Ovary (tissue), 9 donors: ENCODE measurements around the gene DAB2IP. TPM values are rescaled to one million over a fixed set of nuclear protein-coding genes. Genes with fewer than 3 reads are reported as not detected.
A peak's percentile ranks its signal among the peaks of the same experiment; 100 is the strongest.

Source experiments
- DNase-seq, 5 donors: peaks; one replicate each; pipeline ENCODE4 v3.0.0-alpha.2; 2019 to 2020
- H3K27ac ChIP-seq, 2 donors: fragments of 200-600 bp; one replicate each; pipeline versions ENCODE4 v1.5.1 to v1.8.0; 2019 to 2022
- H3K27me3 ChIP-seq: fragments of 200-600 bp; one replicate; pipeline ENCODE4 v1.8.0; 2022
- H3K36me3 ChIP-seq: fragments of 200-600 bp; sonication (generic); one replicate; pipeline ENCODE4 v1.5.1; 2019
- H3K4me1 ChIP-seq: one replicate; pipeline ENCODE4 v1.8.1; 2013; ENCODE audit warnings: mild to moderate bottlenecking, moderate library complexity; ENCODE audit not compliant: insufficient read depth
- H3K4me3 ChIP-seq: fragments of 200-600 bp; sonication (generic); one replicate; pipeline ENCODE4 v1.5.1; 2017
- H3K9me3 ChIP-seq, 2 donors: fragments of 200-600 bp in 1 of 2; sonication (generic) in 1 of 2; one replicate each; pipeline versions ENCODE4 v1.5.1 to v1.8.1; 2013 to 2019; ENCODE audit warnings: mild to moderate bottlenecking in 1 of 2, moderate library complexity in 1 of 2
- EP300 ChIP-seq: sonication (generic); formaldehyde crosslinking; IDR thresholded peaks from one replicate; pipeline ENCODE4 v1.6.1; 2017; ENCODE audit warnings: antibody characterized with exemption
- POLR2A ChIP-seq: fragments of 450-650 bp; IDR thresholded peaks from one replicate; pipeline ENCODE4 v1.6.1; 2017; ENCODE audit warnings: antibody characterized with exemption, mild to moderate bottlenecking, moderate library complexity
- WGBS, 3 donors: extraction: QIAGEN DNeasy Blood & Tissue Kit in 1 of 3; methylation state at CpG; one replicate each; pipeline versions ENCODE4 v1.1.5 to v1.1.7; 2013 to 2017; 5-methylcytosine and 5-hydroxymethylcytosine counted together
- intact Hi-C, 4 donors: fragments of 100-400 bp; cut with DNase I; formaldehyde crosslinking; loops; one replicate each; pipeline versions ENCODE4 v1.11.0 to v1.15.1; 2022 to 2023
- polyA plus RNA-seq, 2 donors: library from polyadenylated mRNA; stranded (reverse); fragments of 200-250 nt in 1 of 2; fragments of 350-450 nt in 1 of 2; fragmentation: Illumina TruSeq in 1 of 2; extraction: RNeasy Lipid Tissue Mini Kit (QIAGEN cat#74804) in 1 of 2; gene quantifications; one replicate each; pipeline ENCODE4 v1.2.3, GENCODE V29; 2013 to 2014
- total RNA-seq, 7 donors: library from RNA; depleted of rRNA in 2 of 7; stranded (reverse); fragments of >200 nt in 2 of 7; fragmentation: NEBNext Ultra II Directional in 3 of 7; extraction: Animal tissue kit (Norgen Biotek cat#: 25700) in 3 of 7; gene quantifications; one replicate each; pipeline versions ENCODE4 v1.1.0 to v1.2.4, GENCODE V29; 2016 to 2023
- TF ChIP-seq, protein P1 (sequence below), 3 donors: fragments of 450-650 bp in 2 of 3; fragments of 200-600 bp in 1 of 3; IDR thresholded peaks; one replicate each; pipeline versions ENCODE4 v1.5.1 to v1.8.0; 2016 to 2022; ENCODE audit warnings: antibody characterized with exemption in 3 of 3, mild to moderate bottlenecking in 1 of 3
- donor health status: DM: no; HTN: no; CAD: no; lungs with moderate emphysema.
- donor health status: DM: no; HTN: no; CAD: no.
- donor health status: Bipolar disorder and iron deficiency.
- donor health status: DM: yes; HTN: yes; CAD: no.
- donor health status: DM: no; HTN: no; CAD: no.
- donor health status: DM: yes; HTN: yes; CAD: no.

Gene DAB2IP
- total and polyA plus RNA-seq, 9 donors = 9.3 to 95.0 (median 70.6) TPM

DNA sequence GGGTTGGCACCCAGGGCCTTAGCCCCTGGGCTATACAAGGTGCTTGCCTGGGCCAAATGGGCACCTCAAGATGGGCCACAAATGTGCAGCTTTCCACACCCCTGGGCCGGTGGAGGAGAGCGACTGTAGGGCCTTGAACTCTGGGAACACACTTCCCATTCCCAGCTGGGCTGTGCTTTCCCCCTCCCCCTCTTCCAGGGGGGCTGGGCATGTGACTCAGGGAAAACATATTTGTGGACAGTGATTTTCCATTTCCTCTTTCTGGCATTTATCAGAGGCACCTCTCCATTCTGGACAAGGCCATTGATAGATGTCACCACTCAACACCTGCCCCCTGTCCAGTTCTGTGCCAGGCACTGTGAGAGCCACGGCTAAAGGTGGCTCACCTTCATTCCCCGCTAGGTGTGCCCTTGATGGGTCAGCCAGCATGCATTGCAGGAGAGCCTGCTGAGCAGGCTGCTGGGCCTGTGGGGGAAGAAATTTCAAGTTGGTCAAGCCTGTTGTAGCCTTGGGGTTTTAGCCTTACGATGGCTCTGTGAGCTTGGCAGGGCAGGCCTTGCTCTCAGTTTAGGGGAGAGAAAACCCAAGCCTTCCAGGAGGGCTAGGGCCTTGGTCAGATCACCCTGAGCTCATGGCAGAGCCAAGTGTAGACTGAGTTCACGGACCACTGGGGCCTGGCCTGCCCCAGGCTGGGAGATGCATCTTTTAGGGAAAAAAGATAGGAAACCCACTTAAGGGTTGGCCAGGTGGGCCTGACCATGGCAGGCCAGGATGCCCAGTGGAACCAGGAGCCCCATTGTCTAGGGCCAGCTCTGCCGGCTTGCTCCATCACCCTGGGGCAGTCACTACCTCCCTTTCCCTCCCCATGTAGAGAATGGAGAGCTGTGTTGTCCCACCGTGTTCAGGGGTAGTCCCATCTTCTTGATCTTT is 113.9 kb downstream of the DAB2IP start:
- DNase-seq = peak; percentile 84 to 89 (median 86)

DNA sequence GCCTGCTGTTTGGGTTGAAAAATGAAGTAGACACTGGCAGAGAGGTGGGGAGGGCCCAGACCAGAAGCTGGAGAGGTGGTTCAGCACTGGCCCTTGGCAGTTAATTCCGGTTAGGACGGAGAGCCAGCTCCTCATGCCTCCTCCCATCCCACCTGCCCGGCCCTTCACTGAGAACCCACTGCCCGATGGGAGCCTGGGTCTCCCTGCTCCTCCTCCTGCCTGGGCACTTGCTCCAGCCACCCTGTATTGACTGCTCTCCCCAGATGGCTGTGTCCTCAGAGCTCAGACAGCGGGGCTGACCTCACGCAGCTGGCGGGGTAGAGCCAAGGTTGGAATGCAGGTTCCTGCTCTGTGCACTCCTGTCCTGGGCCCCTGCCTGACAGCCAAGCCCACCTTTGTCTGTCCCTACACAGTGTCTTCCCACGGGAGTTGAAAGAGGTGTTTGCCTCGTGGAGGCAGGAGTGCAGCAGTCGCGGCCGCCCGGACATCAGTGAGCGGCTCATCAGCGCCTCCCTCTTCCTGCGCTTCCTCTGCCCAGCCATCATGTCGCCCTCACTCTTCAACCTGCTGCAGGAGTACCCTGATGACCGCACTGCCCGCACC is 114.7 kb downstream of the DAB2IP start:
- Histone ChIP-seq H3K9me3 (no peaks in the 10 kb centered on the region), H3K4me1 (peaks cover 13% of the 10 kb centered on the region), H3K27ac (peak overlapping the region; percentile 68 to 85), H3K27me3 (no peaks in the 10 kb centered on the region), H3K4me3 (no peak overlapping the region), H3K36me3 (no peaks in the 10 kb centered on the region)
- DNase-seq = peak in 1 of 5 donors; percentile 34
- TF ChIP-seq, protein P1, sequence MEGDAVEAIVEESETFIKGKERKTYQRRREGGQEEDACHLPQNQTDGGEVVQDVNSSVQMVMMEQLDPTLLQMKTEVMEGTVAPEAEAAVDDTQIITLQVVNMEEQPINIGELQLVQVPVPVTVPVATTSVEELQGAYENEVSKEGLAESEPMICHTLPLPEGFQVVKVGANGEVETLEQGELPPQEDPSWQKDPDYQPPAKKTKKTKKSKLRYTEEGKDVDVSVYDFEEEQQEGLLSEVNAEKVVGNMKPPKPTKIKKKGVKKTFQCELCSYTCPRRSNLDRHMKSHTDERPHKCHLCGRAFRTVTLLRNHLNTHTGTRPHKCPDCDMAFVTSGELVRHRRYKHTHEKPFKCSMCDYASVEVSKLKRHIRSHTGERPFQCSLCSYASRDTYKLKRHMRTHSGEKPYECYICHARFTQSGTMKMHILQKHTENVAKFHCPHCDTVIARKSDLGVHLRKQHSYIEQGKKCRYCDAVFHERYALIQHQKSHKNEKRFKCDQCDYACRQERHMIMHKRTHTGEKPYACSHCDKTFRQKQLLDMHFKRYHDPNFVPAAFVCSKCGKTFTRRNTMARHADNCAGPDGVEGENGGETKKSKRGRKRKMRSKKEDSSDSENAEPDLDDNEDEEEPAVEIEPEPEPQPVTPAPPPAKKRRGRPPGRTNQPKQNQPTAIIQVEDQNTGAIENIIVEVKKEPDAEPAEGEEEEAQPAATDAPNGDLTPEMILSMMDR (IDR thresholded peaks at IDR 0.05) = no peak
- TF ChIP-seq POLR2A (no peak), EP300 (no peak)
- WGBS, 3 donors = 88 to 93% (median 89%) methylated on average over 18 to 19 of the region's 19 CpGs
- intact Hi-C loops = no loop called here

More for the DNA sequence above, 113.9 kb downstream of the DAB2IP start:
- peaks cover 13% of the 10 kb centered on the region for H3K4me1 ChIP-seq
- WGBS, 3 donors = 42 to 50% (median 43%) methylated on average over 8 of the region's 8 CpGs
- intact Hi-C loops = no loop called here
- no peaks in the 10 kb centered on the region for H3K36me3 ChIP-seq
- TF ChIP-seq EP300 (no peak), POLR2A (no peak)
- TF ChIP-seq, protein P1 (IDR thresholded peaks at IDR 0.05) = peak in 1 of 3 donors; percentile 23
- H3K27me3 ChIP-seq = no peaks in the 10 kb centered on the region
- peak overlapping the region; percentile 68 to 85 for H3K27ac ChIP-seq
- no peaks in the 10 kb centered on the region for H3K9me3 ChIP-seq
- H3K4me3 ChIP-seq = no peak overlapping the region

DNA sequence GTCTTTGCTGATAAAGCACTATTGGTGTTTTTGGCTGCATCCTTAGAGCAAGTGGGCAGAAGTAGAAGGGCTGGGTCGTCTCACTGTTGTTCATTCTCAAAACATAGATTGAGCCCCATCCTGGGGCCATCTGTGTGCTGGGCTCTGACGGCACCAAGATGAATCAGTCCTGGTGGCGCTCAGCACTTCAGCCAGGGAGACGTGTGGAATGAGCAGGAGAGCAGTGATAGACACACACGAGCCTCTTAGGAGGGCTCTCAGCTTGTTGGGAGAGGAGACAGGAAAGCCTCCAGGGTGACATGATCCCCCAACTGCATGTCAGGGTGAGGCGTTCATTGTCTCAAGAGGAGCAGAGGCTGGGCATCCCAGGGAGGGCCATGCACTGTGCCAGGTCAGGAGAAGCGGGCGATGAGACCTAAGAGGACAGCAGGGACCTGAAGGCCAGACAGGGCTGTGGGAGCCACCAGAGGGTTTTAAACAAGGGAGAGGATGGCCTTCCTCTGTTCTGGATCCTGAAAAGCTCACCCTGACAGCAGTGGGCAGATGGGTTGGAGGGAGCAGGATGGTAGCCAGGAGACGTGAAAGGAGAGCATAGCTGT is 115.8 kb downstream of the DAB2IP start:
- Histone ChIP-seq H3K9me3 (no peaks in the 10 kb centered on the region), H3K4me1 (peaks cover 13% of the 10 kb centered on the region), H3K36me3 (no peaks in the 10 kb centered on the region), H3K27ac (no peak overlapping the region), H3K27me3 (no peaks in the 10 kb centered on the region), H3K4me3 (no peak overlapping the region)
- WGBS, 3 donors = 82 to 86% (median 85%) methylated on average over 9 of the region's 9 CpGs
- TF ChIP-seq POLR2A (no peak), EP300 (no peak)
- TF ChIP-seq, protein P1 (IDR thresholded peaks at IDR 0.05) = no peak
- DNase-seq = peak in 1 of 5 donors; percentile 18
- intact Hi-C loops = no loop called here

DNA sequence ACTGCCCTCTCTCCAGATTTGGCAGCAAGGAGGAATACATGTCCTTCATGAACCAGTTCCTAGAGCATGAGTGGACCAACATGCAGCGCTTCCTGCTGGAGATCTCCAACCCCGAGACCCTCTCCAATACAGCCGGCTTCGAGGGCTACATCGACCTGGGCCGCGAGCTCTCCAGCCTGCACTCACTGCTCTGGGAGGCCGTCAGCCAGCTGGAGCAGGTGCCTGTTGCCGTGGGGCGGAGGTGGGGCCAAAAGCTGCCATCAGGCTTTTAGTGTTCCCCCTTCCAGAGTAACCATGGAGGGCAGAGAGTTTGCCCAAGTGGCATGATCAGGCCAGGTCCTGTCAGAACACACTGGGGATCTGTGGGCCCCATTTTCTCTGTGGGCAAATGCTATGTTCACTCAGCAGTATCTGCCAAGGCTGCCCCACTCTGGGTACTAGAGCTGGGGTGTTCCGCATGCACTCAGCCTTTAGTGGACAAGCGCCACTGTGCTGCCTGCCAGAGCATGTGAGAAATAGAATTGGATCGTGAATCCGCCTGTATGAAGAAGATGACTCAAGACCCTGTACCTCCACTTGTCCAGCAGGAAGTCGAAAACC is 117.1 kb downstream of the DAB2IP start:
- no peak overlapping the region for H3K4me3 ChIP-seq
- H3K27ac ChIP-seq = no peak overlapping the region
- H3K36me3 ChIP-seq = no peaks in the 10 kb centered on the region
- 84 to 90% (median 90%) methylated on average over 10 to 15 of the region's 15 CpGs for WGBS, 3 donors
- intact Hi-C loops = no loop called here
- no peak for TF ChIP-seq POLR2A
- TF ChIP-seq, protein P1 (IDR thresholded peaks at IDR 0.05) = no peak
- TF ChIP-seq EP300 = no peak
- H3K4me1 ChIP-seq = peaks cover 13% of the 10 kb centered on the region
- peak in 3 of 5 donors; percentile 13 to 28 (median 19) for DNase-seq
- no peaks in the 10 kb centered on the region for H3K9me3 ChIP-seq
- H3K27me3 ChIP-seq = no peaks in the 10 kb centered on the region
